Bladder microvascular endothelial cell (primary cell): ENCODE results near the gene GDE1. TPM values are rescaled to one million over a fixed set of nuclear protein-coding genes. Genes with fewer than 3 reads are reported as not detected.

Experiments
- total RNA-seq: library from RNA; depleted of rRNA; stranded (reverse); fragments of >200 nt; gene quantifications from 2 replicates; pipeline ENCODE4 v1.2.3, GENCODE V29; 2014

GDE1 gene, protein sequence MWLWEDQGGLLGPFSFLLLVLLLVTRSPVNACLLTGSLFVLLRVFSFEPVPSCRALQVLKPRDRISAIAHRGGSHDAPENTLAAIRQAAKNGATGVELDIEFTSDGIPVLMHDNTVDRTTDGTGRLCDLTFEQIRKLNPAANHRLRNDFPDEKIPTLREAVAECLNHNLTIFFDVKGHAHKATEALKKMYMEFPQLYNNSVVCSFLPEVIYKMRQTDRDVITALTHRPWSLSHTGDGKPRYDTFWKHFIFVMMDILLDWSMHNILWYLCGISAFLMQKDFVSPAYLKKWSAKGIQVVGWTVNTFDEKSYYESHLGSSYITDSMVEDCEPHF
- total RNA-seq: 34.0 and 36.7 TPM in 2 replicates

DNA sequence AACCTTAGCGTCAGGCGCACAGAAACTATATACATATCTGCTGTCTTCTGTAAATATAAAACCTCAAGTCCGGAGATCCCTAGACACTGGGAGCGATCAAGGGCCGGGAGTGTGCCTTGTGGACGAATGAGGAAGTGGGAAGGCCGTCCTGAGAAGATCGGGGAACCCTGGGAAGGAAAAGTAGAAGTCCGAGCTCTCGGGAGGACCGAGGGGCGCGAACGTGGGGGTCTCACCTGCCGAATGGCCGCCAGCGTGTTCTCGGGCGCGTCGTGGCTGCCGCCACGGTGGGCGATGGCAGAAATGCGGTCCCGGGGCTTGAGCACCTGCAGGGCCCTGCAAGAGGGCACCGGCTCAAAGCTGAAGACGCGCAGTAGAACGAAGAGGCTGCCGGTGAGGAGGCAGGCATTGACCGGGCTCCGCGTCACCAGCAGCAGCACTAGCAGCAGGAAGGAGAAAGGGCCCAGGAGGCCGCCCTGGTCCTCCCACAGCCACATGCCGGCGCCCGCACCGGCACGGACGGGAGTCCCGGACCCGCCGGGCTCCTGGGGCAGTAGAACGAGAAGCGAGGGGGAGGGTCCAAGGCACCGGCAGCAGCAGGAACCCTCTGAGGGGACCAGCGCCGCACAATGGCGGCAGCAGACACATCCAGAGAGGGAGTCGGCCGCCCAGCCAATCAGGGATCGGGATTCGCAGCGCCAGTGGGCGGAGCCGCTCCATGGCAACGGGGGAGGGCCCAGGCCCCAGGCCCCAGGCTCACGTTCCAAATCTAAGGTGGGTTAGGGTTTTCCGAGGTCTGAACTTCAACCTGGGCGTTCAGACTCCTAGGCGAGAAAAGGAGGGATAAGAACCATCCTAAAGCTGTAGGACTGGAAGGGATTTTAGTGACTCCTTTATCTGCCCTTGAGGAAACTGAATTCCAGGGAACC lies at the start of gene GDE1:
Gene GDE1, minus strand, starts transcription at position 628 of the 926 bp plus-strand sequence. Its CDS starts 134 bp downstream, at position 494.

DNA sequence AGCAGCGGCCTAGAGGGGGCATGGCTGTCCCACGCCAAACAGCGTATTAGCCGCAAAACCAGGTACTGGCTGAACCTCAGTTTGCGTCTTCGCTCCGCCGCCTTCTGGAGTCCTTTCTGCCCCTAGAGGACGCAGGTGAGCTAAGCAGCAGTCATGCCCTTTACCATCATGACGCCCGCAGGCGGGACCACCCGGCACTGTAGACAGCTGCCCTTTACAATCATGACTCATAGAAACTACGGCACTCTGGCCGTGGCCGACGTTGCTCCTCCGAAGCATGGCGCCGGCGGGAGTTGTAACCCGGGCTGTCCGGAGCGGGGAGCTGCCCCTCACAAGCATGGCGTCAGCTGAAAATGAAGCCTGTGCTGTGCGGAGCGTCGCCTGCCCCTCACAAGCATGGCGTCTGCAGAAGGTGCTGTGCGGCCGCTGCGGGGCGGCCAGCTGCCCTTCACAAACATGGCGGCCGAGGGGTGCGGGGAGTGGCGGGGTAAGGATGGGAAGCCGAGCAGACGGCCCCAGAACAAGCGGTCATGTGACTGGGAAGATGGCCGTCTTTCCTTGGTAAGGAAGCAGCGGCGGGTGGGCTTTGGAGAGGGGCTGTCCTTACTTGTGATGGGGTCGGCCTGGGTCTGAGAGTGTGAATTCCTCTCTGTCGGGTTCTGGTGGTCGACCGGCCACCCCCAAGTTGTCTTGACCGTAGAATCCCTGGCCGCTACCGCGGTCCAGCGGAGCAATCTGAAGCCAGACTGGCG lies 33.5 kb upstream of the GDE1 start, which contains the start of gene VPS35L:
Gene VPS35L, plus strand, starts transcription at position 518 of the 752 bp plus-strand sequence. Its CDS starts 27 bp downstream, at position 545.

DNA sequence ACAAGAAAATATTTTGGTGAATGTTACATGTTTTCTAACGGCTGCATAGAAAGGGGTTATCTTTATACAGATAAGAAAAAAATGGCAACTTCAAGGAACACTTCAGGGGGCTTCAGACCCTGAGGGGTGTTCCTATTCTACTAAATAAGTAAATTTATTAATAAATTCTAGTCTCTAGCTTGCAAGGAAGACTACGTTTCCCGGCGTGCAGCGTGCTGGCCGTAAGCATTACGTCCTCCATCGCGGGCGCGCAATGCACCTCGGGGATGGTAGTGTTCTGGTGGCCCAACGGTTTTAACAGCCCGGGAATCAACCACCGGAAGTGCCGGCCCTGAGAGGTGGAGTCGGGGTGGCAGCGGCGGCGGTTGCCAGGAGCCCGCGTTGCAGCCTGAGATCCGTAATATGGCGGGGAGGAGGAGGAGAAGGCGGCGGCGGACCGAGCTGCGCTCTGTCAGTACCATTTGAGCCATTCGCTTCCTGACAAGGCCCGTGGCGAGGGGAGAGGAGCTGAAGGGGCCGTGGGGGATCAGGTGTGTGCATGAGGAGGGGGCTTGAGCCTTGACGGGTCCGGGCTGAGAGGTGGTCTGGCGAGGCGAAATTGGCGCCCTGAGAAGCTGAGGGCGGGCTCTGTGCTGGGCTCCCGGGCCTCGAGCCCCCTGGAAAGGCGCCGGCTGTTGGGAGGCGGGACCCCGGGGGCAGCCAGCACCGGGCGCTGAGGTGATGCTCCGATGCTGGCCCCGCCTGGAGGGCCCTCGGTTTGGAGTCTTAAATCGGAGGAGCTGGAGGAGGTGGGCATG lies 1.9 kb upstream of the GDE1 start, which contains the start of gene CCP110:
Gene CCP110, plus strand, starts transcription at position 384 of the 797 bp plus-strand sequence. CDS start 3,940 bp downstream, outside the sequence.

Other genes with a start within 250 kb of the GDE1 start
- gene CLEC19A, start 236.4 kb downstream of the GDE1 start, total RNA-seq: not detected in 2 replicates
- gene TMC5, start 104.2 kb downstream of the GDE1 start, total RNA-seq: not detected in 2 replicates
- gene CCP110, start 1.8 kb upstream of the GDE1 start, total RNA-seq: 6.0 and 11.3 TPM in 2 replicates
- gene VPS35L, start 33.6 kb upstream of the GDE1 start, total RNA-seq: 27.5 and 46.9 TPM in 2 replicates
- gene KNOP1, start 196.1 kb upstream of the GDE1 start, total RNA-seq: 13.1 and 20.3 TPM in 2 replicates
- 9.4 and 19.2 TPM in 2 replicates for gene IQCK, start 196.2 kb upstream of the GDE1 start, total RNA-seq